ENCODE measurements around the gene ATRAID. TPM values are rescaled to one million over a fixed set of nuclear protein-coding genes. Genes with fewer than 3 reads are reported as not detected.
"Not testable (repeated sequence)": the region's sequence is repeated elsewhere in the genome, so short reads cannot be mapped to it uniquely, and the experiment has no call there.

ATRAID gene
- total RNA-seq, 2 experiments from 2014 or later = 69.9 to 83.4 TPM

GRCh38 chr2:27178469-27178868 is 33.4 kb upstream of the ATRAID start:
- no peaks in the 10 kb centered on the region for H3K4me1 Mint-ChIP-seq
- POLR2A ChIA-PET = no interaction called here
- no peaks in the 10 kb centered on the region for H3K9me3 Mint-ChIP-seq (ENCODE audit: low read depth)
- H3K36me3 Mint-ChIP-seq (ENCODE audit: low read depth) = no peaks in the 10 kb centered on the region
- intact Hi-C loops (cut with DNase I, micrococcal nuclease) = no loop called here
- no peak overlapping the region for H3K27ac Mint-ChIP-seq
- CTCF ChIA-PET = interaction anchor here (1.2 to 1.3 kb wide), 2 partner anchors 9 to 82 kb away, joined by 3 to 5 read pairs; no protein-coding TSS in a partner anchor
- H3K4me3 Mint-ChIP-seq = no peak overlapping the region
- H3K27me3 Mint-ChIP-seq = peaks cover 18% of the 10 kb centered on the region
- DNase-seq (no peak), ATAC-seq (no peak)

DNA sequence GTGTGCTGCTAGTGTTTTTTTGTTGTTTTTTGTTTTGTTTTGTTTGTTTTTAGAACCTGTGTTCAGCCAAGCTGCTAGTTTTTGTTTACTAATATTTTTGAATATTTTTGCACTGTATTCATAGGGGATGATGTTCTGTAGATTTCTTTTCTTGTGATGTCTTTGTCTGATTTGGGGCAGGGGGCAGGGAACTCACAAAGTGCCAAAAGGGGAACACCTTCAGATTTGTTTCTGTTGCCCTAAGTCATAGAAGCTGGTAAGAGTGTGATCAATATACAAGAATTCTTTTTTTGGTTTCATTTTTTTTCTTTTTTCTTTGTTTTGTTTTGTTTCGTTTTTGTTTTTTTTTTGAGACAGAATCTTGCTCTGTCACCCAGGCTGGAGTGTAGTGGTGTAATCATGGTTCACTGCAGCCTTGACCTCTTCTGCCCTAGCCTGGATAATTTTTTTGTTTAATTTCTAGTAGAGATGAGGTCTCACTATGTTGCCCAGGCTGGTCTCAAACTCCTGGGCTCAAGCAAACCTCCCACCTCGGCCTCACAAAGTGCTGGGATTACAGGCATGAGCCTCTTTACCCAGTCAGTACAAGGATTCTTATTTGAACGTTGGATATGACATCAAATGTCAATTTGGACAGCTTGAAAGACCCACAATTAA is 32.4 kb upstream of the ATRAID start:
- Mint-ChIP-seq H3K27me3 (peaks cover 19% of the 10 kb centered on the region), H3K27ac (no peak overlapping the region), H3K9me3 (ENCODE audit: low read depth) (no peaks in the 10 kb centered on the region), H3K4me3 (no peak overlapping the region), H3K4me1 (no peaks in the 10 kb centered on the region), H3K36me3 (ENCODE audit: low read depth) (no peaks in the 10 kb centered on the region)
- ChIA-PET POLR2A (no interaction called here), CTCF (interaction anchor here (1.2 kb wide), 1 partner anchor 83 kb away, joined by 3 read pairs; no protein-coding TSS in a partner anchor)
- ATAC-seq = no peak
- DNase-seq = no peak
- intact Hi-C loops (cut with DNase I, micrococcal nuclease) = no loop called here

- DNase-seq (no peak), ATAC-seq (no peak)
- intact Hi-C loops (cut with DNase I, micrococcal nuclease) = no loop called here
- CTCF ChIA-PET = interaction anchor here (1.2 kb wide), 1 partner anchor 10 kb away, joined by 6 read pairs; no protein-coding TSS in a partner anchor
- H3K4me3 Mint-ChIP-seq = no peak overlapping the region
- H3K4me1 Mint-ChIP-seq = no peaks in the 10 kb centered on the region
- POLR2A ChIA-PET = no interaction called here
- H3K27ac Mint-ChIP-seq = no peak overlapping the region
- peaks cover 16% of the 10 kb centered on the region for H3K27me3 Mint-ChIP-seq
- no peaks in the 10 kb centered on the region for H3K36me3 Mint-ChIP-seq (ENCODE audit: low read depth)
- no peaks in the 10 kb centered on the region for H3K9me3 Mint-ChIP-seq (ENCODE audit: low read depth)
Observed at GRCh38 chr2:27182346-27182745, 29.5 kb upstream of the ATRAID start.

DNA sequence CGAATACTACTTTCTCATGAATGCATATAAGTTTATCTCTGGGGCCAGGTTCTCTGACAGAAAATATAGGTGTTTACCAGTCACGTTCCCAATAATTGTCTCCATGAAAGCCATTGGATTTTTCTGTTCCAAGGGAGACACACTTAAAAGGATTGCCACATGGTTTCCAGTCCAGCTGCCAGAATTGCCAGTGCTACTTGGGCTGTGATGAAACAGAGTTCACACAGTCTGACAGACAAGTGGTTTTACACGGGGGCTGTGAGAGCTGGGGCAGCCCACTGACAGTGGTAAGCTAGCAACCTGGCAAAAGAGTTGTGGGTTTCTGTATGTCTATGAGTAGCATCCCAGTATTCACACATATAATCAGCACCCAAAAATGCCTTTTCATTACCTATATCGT is 27.7 kb upstream of the ATRAID start:
- intact Hi-C loops (cut with DNase I, micrococcal nuclease) = no loop called here
- Mint-ChIP-seq H3K36me3 (ENCODE audit: low read depth) (no peaks in the 10 kb centered on the region), H3K9me3 (ENCODE audit: low read depth) (no peaks in the 10 kb centered on the region), H3K27me3 (peaks cover 13% of the 10 kb centered on the region), H3K4me3 (no peak overlapping the region), H3K27ac (no peak overlapping the region), H3K4me1 (no peaks in the 10 kb centered on the region)
- DNase-seq = no peak
- no peak for ATAC-seq
- POLR2A ChIA-PET = no interaction called here
- CTCF ChIA-PET = interaction anchor here (1.2 kb wide), 1 partner anchor 14 kb away, joined by 4 read pairs; no protein-coding TSS in a partner anchor

DNA sequence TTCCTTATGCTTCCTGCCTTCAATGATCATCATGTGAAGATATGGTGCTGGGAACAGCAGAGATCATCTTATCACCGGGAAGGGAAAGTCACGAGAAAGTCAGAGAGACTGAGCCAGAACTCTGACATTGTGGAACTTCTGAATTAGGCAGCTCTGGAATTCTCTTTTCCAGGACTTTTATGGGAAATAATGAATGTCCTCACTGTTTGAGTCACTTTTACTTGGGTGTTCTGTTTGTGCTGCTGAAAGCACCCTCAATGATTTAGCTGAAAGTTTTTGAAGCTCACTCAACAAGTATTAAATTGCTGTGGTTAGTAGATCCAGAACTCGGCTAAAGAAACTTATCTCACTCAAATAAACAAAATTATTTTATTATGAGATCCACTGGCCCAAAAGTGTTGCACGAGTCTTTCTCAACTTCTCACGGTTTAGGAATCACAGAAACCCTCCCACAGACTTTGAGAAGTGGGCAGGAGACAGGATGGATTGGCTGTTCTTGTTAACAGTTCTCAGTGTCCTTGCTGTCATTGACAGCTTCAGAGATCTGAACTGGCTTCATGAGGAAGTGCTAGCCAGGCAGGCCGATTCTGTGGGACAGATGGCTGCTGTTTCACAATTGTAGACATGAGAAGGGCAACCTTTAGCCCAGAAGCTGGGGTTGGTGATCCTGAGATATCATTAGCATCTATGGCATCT is 26.4 kb upstream of the ATRAID start:
- Mint-ChIP-seq H3K27me3 (peaks cover 10% of the 10 kb centered on the region), H3K4me3 (no peak overlapping the region), H3K36me3 (ENCODE audit: low read depth) (no peaks in the 10 kb centered on the region), H3K9me3 (ENCODE audit: low read depth) (no peaks in the 10 kb centered on the region), H3K4me1 (no peaks in the 10 kb centered on the region), H3K27ac (no peak overlapping the region)
- ChIA-PET CTCF (interaction anchor here (0.8 kb wide), 1 partner anchor 87 kb away, joined by 3 read pairs; no protein-coding TSS in a partner anchor), POLR2A (interaction anchor here (0.8 kb wide), 1 partner anchor 159 kb away, joined by 3 read pairs; no protein-coding TSS in a partner anchor)
- intact Hi-C loops (cut with DNase I, micrococcal nuclease) = no loop called here
- DNase-seq (no peak), ATAC-seq (no peak)

DNA sequence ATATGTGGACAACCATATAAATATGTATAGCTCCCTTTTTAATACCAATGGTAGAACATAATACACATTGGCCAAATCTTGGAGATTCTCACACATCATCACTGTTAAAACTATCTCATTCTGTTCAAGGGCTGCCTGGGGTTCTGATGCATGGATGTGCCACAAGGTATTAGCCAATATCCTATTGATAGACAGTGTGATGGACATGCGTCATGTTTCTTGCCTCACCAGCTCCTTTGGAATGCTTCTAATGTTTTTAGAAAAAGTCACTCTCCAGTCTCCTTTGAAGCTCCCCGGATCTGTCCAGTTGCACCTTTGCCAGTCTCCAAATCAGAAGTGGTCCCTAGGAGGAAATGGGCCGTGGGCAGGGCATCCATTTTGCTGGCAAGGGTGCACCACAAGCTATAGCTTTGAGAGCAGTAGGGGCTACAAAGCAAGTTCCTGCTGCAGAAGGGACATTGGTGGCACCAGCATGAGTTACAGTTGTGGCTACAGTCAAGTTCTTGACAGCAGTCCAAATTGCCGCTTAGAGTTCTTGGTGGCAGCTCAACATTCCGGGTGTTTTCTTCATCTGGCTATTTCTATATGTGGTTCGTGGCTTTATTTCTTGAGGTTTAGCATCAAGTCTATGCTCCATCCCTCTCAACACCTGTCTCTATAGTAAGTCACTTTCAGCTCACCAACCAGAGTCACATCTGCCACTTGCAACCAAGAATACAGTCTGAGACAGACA is 25.1 kb upstream of the ATRAID start:
- Mint-ChIP-seq H3K27me3 (peaks cover 5% of the 10 kb centered on the region), H3K27ac (no peak overlapping the region), H3K4me1 (no peaks in the 10 kb centered on the region), H3K4me3 (no peak overlapping the region), H3K9me3 (ENCODE audit: low read depth) (no peaks in the 10 kb centered on the region), H3K36me3 (ENCODE audit: low read depth) (no peaks in the 10 kb centered on the region)
- no peak for DNase-seq
- ChIA-PET CTCF (interaction anchor here (0.7 to 1.3 kb wide), 3 partner anchors 15 to 150 kb away, joined by 3 to 8 read pairs (median 4); no protein-coding TSS in a partner anchor), POLR2A (interaction anchor here (0.6 kb wide), 1 partner anchor 1527 kb away, joined by 4 read pairs; no protein-coding TSS in a partner anchor)
- intact Hi-C loops (cut with DNase I, micrococcal nuclease) = no loop called here
- ATAC-seq = no peak

DNA sequence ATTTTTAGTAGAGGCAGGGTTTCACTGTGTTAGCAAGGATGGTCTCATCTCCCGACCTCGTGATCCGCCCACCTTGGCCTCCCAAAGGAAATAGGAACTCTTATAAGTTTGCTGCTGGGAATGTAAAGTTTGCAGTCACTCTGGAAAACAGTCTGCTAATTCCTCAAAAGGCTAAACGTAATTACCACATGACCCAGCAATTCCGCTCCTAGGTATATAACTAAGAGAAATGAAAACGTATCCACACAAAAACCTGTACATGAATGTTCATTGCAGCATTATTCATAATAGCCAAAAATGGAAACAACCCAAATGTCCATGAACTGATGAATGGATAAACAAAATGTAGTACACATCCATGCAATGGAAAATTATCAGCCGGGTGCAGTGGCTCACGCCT is 21.9 kb upstream of the ATRAID start:
- no peaks in the 10 kb centered on the region for H3K4me1 Mint-ChIP-seq
- DNase-seq = no peak
- CTCF ChIA-PET = no interaction called here

DNA sequence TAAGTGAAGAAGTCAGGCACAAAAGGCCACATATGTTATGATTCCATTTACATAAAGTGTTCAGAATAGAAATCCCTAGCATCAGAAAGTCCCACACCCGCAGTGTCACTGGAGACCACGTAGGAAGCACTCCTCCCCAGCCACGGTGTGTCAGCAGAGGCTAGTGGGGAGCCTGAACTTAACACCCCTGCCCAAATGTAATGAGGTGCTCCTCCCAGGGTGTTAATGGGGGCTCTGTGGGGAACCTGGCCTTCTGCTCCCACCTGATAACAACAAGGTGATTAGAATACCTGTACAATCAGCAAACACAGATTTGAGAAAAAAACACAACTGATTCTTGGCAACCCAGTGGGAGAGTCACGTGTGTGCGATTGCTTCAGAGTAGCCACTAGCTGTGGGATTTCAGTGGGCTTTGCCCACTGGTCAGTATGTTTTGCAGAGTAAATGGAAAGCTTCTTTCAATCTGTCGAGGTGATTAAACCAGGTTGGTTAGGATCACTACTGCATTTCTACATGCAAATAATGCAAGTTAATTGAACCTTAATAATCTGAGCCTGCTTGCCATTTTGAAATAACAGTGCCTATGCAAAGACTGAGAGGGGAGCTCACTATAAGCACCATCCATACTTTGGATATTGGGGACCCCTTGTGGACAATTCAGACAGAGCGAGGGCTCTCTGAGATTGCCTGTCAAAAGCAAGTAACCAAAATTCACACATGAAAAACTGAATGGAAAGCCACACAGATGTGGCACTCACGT is 20.6 kb upstream of the ATRAID start:
- Mint-ChIP-seq H3K36me3 (ENCODE audit: low read depth) (no peaks in the 10 kb centered on the region), H3K4me1 (no peaks in the 10 kb centered on the region), H3K4me3 (no peak overlapping the region), H3K9me3 (ENCODE audit: low read depth) (no peaks in the 10 kb centered on the region), H3K27ac (no peak overlapping the region), H3K27me3 (peaks cover 2% of the 10 kb centered on the region)
- ATAC-seq (peak; percentile 87), DNase-seq (peak; percentile 57)
- CTCF ChIA-PET = interaction anchor here (0.8 to 1.4 kb wide), 14 partner anchors 9 to 229 kb away, joined by 3 to 8 read pairs (median 3); no protein-coding TSS in a partner anchor
- POLR2A ChIA-PET = interaction anchor here (0.7 kb wide), 1 partner anchor 94 kb away, joined by 4 read pairs; no protein-coding TSS in a partner anchor
- intact Hi-C loops (cut with DNase I, micrococcal nuclease) = loop anchor here (1.0 to 5.0 kb wide), 4 partner anchors 93 to 230 kb away; no protein-coding TSS in a partner anchor

More for the DNA sequence above, 21.9 kb upstream of the ATRAID start:
- no peak overlapping the region for H3K4me3 Mint-ChIP-seq
- no peaks in the 10 kb centered on the region for H3K9me3 Mint-ChIP-seq (ENCODE audit: low read depth)
- POLR2A ChIA-PET = no interaction called here
- H3K27me3 Mint-ChIP-seq = peaks cover 2% of the 10 kb centered on the region
- no peaks in the 10 kb centered on the region for H3K36me3 Mint-ChIP-seq (ENCODE audit: low read depth)
- intact Hi-C loops (cut with DNase I, micrococcal nuclease) = loop anchor here (2.0 to 5.0 kb wide), 3 partner anchors 93 to 229 kb away; no protein-coding TSS in a partner anchor
- no peak for ATAC-seq
- H3K27ac Mint-ChIP-seq = no peak overlapping the region

GRCh38 chr2:27194538-27195354 is 17.1 kb upstream of the ATRAID start:
- ATAC-seq (no peak), DNase-seq (no peak)
- H3K4me1 Mint-ChIP-seq = no peaks in the 10 kb centered on the region
- H3K27ac Mint-ChIP-seq = no peak overlapping the region
- intact Hi-C loops (cut with DNase I, micrococcal nuclease) = loop anchor here in 1 of 2 experiments (5.0 kb wide), 2 partner anchors 97 to 232 kb away; no protein-coding TSS in a partner anchor
- H3K9me3 Mint-ChIP-seq (ENCODE audit: low read depth) = no peaks in the 10 kb centered on the region
- POLR2A ChIA-PET = interaction anchor here (0.5 kb wide), 1 partner anchor 107 kb away, joined by 5 read pairs; no protein-coding TSS in a partner anchor
- CTCF ChIA-PET = no interaction called here
- H3K36me3 Mint-ChIP-seq (ENCODE audit: low read depth) = no peaks in the 10 kb centered on the region
- H3K4me3 Mint-ChIP-seq = no peak overlapping the region
- peaks cover 2% of the 10 kb centered on the region for H3K27me3 Mint-ChIP-seq

DNA sequence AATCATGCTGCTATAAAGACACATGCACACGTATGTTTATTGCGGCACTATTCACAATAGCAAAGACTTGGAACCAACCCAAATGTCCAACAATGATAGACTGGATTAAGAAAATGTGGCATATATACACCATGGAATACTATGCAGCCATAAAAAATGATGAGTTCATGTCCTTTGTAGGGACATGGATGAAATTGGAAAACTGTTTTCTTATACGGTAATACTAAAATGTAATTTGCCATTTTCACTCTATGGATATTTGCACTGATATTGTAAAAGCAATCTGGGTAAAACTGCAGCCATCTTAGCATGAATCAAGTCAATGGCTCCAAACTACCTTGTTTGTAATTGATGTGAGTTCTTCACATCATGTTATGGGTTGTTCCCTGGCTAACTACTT is 16.0 kb upstream of the ATRAID start:
- intact Hi-C loops (cut with DNase I, micrococcal nuclease); H3K27me3 Mint-ChIP-seq; CTCF ChIA-PET; H3K4me3 Mint-ChIP-seq; H3K27ac Mint-ChIP-seq; ATAC-seq; POLR2A ChIA-PET; H3K9me3 Mint-ChIP-seq (ENCODE audit: low read depth); DNase-seq; H3K4me1 Mint-ChIP-seq; H3K36me3 Mint-ChIP-seq (ENCODE audit: low read depth): not testable (repeated sequence)

All from activated CD4-positive, alpha-beta T cell treated with anti-CD3 and anti-CD28 coated beads for 36 hours (primary cell).